ENCODE results near the gene ACP6. TPM values are rescaled to one million over a fixed set of nuclear protein-coding genes. Genes with fewer than 3 reads are reported as not detected.

ACP6 gene
- total and polyA plus RNA-seq, 2 of the 13 experiments (the other 11 are each of a cell fraction or from before 2014, with no cell fraction given): 18.1 to 33.7 TPM

GRCh38 chr1:147598621-147599361 lies 71.5 kb downstream of the ACP6 start (continued):
- TF ChIP-seq NONO (IDR thresholded peaks at IDR 0.05) (no peak), NONO (CRISPR knock-in tag; conservative IDR thresholded peaks at IDR 0.05) (0 out of 2 replicates have a peak, but pooled peaks have one; percentile 10), ZFX (CRISPR knock-in tag; IDR thresholded peaks at IDR 0.05; ENCODE audit: low read depth) (no peak), ZNF607 (CRISPR knock-in tag; IDR thresholded peaks at IDR 0.05; ENCODE audit: borderline replicate concordance) (no peak), ZKSCAN5 (CRISPR knock-in tag; IDR thresholded peaks at IDR 0.05) (no peak), SMARCE1 (IDR thresholded peaks at IDR 0.05; ENCODE audit: borderline replicate concordance) (no peak), PRMT3 (CRISPR knock-in tag; IDR thresholded peaks at IDR 0.05; ENCODE audit: borderline replicate concordance, low read depth) (no peak), SRF (IDR thresholded peaks at IDR 0.05; ENCODE audit: low read depth, low read length) (no peak), ZNF18 (CRISPR knock-in tag; IDR thresholded peaks at IDR 0.05; ENCODE audit: insufficient replicate concordance) (no peak)
- TF ChIP-seq, protein P1, sequence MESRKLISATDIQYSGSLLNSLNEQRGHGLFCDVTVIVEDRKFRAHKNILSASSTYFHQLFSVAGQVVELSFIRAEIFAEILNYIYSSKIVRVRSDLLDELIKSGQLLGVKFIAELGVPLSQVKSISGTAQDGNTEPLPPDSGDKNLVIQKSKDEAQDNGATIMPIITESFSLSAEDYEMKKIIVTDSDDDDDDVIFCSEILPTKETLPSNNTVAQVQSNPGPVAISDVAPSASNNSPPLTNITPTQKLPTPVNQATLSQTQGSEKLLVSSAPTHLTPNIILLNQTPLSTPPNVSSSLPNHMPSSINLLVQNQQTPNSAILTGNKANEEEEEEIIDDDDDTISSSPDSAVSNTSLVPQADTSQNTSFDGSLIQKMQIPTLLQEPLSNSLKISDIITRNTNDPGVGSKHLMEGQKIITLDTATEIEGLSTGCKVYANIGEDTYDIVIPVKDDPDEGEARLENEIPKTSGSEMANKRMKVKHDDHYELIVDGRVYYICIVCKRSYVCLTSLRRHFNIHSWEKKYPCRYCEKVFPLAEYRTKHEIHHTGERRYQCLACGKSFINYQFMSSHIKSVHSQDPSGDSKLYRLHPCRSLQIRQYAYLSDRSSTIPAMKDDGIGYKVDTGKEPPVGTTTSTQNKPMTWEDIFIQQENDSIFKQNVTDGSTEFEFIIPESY (CRISPR knock-in tag; IDR thresholded peaks at IDR 0.05): no peak
- TF ChIP-seq, protein P2, sequence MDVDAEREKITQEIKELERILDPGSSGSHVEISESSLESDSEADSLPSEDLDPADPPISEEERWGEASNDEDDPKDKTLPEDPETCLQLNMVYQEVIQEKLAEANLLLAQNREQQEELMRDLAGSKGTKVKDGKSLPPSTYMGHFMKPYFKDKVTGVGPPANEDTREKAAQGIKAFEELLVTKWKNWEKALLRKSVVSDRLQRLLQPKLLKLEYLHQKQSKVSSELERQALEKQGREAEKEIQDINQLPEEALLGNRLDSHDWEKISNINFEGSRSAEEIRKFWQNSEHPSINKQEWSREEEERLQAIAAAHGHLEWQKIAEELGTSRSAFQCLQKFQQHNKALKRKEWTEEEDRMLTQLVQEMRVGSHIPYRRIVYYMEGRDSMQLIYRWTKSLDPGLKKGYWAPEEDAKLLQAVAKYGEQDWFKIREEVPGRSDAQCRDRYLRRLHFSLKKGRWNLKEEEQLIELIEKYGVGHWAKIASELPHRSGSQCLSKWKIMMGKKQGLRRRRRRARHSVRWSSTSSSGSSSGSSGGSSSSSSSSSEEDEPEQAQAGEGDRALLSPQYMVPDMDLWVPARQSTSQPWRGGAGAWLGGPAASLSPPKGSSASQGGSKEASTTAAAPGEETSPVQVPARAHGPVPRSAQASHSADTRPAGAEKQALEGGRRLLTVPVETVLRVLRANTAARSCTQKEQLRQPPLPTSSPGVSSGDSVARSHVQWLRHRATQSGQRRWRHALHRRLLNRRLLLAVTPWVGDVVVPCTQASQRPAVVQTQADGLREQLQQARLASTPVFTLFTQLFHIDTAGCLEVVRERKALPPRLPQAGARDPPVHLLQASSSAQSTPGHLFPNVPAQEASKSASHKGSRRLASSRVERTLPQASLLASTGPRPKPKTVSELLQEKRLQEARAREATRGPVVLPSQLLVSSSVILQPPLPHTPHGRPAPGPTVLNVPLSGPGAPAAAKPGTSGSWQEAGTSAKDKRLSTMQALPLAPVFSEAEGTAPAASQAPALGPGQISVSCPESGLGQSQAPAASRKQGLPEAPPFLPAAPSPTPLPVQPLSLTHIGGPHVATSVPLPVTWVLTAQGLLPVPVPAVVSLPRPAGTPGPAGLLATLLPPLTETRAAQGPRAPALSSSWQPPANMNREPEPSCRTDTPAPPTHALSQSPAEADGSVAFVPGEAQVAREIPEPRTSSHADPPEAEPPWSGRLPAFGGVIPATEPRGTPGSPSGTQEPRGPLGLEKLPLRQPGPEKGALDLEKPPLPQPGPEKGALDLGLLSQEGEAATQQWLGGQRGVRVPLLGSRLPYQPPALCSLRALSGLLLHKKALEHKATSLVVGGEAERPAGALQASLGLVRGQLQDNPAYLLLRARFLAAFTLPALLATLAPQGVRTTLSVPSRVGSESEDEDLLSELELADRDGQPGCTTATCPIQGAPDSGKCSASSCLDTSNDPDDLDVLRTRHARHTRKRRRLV (CRISPR knock-in tag; IDR thresholded peaks at IDR 0.05): no peak
